Measurements from ENCODE around the gene EML4.

The EML4 gene

GRCh38 chr2:42217914-42218313, 48.8 kb downstream of the EML4 start:
- no peak for FAIRE-seq
- no peak for TF ChIP-seq CTCF (IDR thresholded peaks at IDR 0.05; ENCODE audit: insufficient read depth, missing control alignments)

GRCh38 chr2:42218712-42219111, 49.6 kb downstream of the EML4 start:
- no peak for FAIRE-seq
- DNase-seq (ENCODE audit: insufficient read length, low spot score) = no peak
- TF ChIP-seq CTCF (IDR thresholded peaks at IDR 0.05; ENCODE audit: insufficient read depth, missing control alignments) = no peak

More at GRCh38 chr2:42217914-42218313, 48.8 kb downstream of the EML4 start:
- DNase-seq (ENCODE audit: insufficient read length, low spot score) = no peak

GRCh38 chr2:42219160-42219559, 50.0 kb downstream of the EML4 start:
- TF ChIP-seq CTCF (IDR thresholded peaks at IDR 0.05; ENCODE audit: insufficient read depth, missing control alignments) = no peak
- DNase-seq (ENCODE audit: insufficient read length, low spot score) (no peak), FAIRE-seq (no peak)

- no peak for DNase-seq (ENCODE audit: insufficient read length, low spot score)
- no peak for FAIRE-seq
- TF ChIP-seq CTCF (IDR thresholded peaks at IDR 0.05; ENCODE audit: insufficient read depth, missing control alignments) = no peak
Measured at GRCh38 chr2:42220566-42220965, 51.4 kb downstream of the EML4 start.

GRCh38 chr2:42223067-42223854, 54.1 kb downstream of the EML4 start:
- no peak for TF ChIP-seq CTCF (IDR thresholded peaks at IDR 0.05; ENCODE audit: insufficient read depth, missing control alignments)
- no peak for DNase-seq (ENCODE audit: insufficient read length, low spot score)
- no peak for FAIRE-seq

GRCh38 chr2:42223855-42224268, 54.7 kb downstream of the EML4 start:
- no peak for TF ChIP-seq CTCF (IDR thresholded peaks at IDR 0.05; ENCODE audit: insufficient read depth, missing control alignments)
- DNase-seq (ENCODE audit: insufficient read length, low spot score) (no peak), FAIRE-seq (no peak)

GRCh38 chr2:42224422-42225067, 55.4 kb downstream of the EML4 start:
- no peak for TF ChIP-seq CTCF (IDR thresholded peaks at IDR 0.05; ENCODE audit: insufficient read depth, missing control alignments)
- FAIRE-seq (no peak), DNase-seq (ENCODE audit: insufficient read length, low spot score) (no peak)
